GM21515 (cell line): ENCODE results near the gene SLC24A4.

Source experiments
- ATAC-seq: cut with Tn5 transposase; IDR thresholded peaks from one replicate; pipeline ENCODE4 v1.9.1; 2021; ENCODE audit not compliant: unreplicated experiment

The SLC24A4 gene

GRCh38 chr14:92362781-92363235 lies 39.8 kb downstream of the SLC24A4 start:
- ATAC-seq: no peak

GRCh38 chr14:92366237-92366636 lies 43.3 kb downstream of the SLC24A4 start:
- ATAC-seq: no peak

GRCh38 chr14:92368001-92368400 lies 45.0 kb downstream of the SLC24A4 start:
- ATAC-seq: no peak

GRCh38 chr14:92369097-92369496 lies 46.1 kb downstream of the SLC24A4 start:
- no peak for ATAC-seq

GRCh38 chr14:92372230-92372629 lies 49.3 kb downstream of the SLC24A4 start:
- ATAC-seq: no peak

GRCh38 chr14:92373336-92373735 lies 50.4 kb downstream of the SLC24A4 start:
- no peak for ATAC-seq

- no peak for ATAC-seq
Measured at GRCh38 chr14:92380131-92380530, 57.2 kb downstream of the SLC24A4 start.

- no peak for ATAC-seq
Measured at GRCh38 chr14:92380582-92380981, 57.6 kb downstream of the SLC24A4 start.

- no peak for ATAC-seq
Measured at GRCh38 chr14:92382677-92383076, 59.7 kb downstream of the SLC24A4 start.

GRCh38 chr14:92383805-92384204 lies 60.8 kb downstream of the SLC24A4 start:
- ATAC-seq: no peak

GRCh38 chr14:92384461-92385133 lies 61.6 kb downstream of the SLC24A4 start:
- ATAC-seq: no peak

GRCh38 chr14:92385561-92385960 lies 62.6 kb downstream of the SLC24A4 start:
- ATAC-seq: no peak

GRCh38 chr14:92386165-92386564 lies 63.2 kb downstream of the SLC24A4 start:
- ATAC-seq: no peak

GRCh38 chr14:92386637-92387036 lies 63.7 kb downstream of the SLC24A4 start:
- no peak for ATAC-seq

- ATAC-seq: no peak
Measured at GRCh38 chr14:92387578-92387977, 64.6 kb downstream of the SLC24A4 start.

- no peak for ATAC-seq
Measured at GRCh38 chr14:92389598-92390158, 66.7 kb downstream of the SLC24A4 start.

GRCh38 chr14:92391726-92392125 lies 68.8 kb downstream of the SLC24A4 start:
- ATAC-seq: no peak

GRCh38 chr14:92392711-92393110 lies 69.7 kb downstream of the SLC24A4 start:
- ATAC-seq: no peak

GRCh38 chr14:92397150-92397952 lies 74.4 kb downstream of the SLC24A4 start:
- ATAC-seq: no peak

- no peak for ATAC-seq
Measured at GRCh38 chr14:92397953-92398564, 75.1 kb downstream of the SLC24A4 start.

- ATAC-seq: no peak
Measured at GRCh38 chr14:92398888-92399636, 76.1 kb downstream of the SLC24A4 start.
